Nucleus accumbens (tissue), 56 donors: ENCODE data around the gene AARS1.
"Not testable (repeated sequence)": the region's sequence is repeated elsewhere in the genome, so short reads cannot be mapped to it uniquely, and the experiment has no call there.

ENCODE experiments used
- DNase-seq, 56 donors: peaks; one replicate each; lab custom pipeline; 2025; lab: John Stamatoyannopoulos, UW

Gene AARS1

DNA sequence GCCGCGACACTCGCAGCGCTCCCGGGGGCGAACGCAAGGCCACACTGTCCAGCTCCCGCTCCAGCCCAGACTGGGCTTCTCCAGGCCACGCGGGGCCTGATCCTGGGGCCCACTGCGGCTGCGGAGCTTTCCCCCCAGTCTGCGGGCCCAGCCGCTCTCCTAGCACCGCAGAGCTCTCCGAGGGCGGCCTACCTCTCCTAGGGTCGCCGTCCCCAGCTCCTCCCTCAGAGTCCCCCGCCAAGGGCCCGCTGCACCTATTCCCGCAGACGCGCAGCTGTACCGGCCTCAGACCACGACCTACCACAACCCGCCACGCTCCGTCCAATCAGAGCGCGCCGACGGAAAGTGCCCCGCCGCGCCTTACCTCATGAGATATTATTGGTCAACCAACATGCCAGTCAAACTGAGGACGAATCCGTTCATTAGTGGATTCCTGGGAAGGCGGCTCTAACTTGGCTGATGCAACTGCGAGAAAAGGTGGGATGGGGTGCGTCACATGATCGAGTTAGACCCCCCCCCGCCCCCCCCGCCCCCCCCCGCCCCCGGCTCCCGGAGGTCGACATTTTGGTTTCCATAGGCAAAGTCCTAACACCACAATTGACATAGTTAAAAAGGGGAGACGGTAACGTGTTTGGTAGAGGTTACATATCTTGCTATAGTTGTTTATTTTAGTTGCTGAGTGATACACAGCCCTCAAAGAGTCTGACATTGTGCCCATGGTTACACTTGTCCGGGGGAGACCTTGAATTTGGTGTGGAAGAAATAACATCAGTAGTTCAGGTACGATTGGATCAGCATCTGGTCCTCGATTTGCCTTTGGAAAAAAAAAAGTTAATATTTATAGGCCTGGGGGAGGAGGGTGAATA, at the start of gene AARS1:
Gene AARS1 (minus strand): TSS at position 278 of the 866 bp plus-strand sequence. CDS start 6,743 bp downstream, outside the sequence.
- DNase-seq: peak; percentile 70 to 98 (median 95)

DNA sequence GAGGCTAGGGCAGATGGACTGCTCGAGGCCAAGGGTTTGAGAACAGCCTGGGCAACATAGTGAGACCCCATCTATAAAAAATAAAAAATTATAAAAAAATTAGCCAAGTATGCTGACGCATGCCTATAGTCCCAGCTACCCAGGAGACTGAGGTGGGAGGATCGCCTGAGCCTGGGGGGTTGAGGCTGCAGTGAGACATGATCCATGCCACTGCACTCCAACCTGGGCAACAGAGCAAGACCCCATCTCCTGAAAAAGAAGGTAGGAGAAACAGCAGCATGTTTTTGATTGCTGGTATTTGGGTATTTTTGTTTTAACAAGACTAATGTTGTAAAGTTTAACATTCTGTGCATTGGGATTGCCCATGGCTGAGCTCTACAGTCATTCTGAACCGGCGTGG, 48.5 kb upstream of the AARS1 start:
- no peak for DNase-seq

DNA sequence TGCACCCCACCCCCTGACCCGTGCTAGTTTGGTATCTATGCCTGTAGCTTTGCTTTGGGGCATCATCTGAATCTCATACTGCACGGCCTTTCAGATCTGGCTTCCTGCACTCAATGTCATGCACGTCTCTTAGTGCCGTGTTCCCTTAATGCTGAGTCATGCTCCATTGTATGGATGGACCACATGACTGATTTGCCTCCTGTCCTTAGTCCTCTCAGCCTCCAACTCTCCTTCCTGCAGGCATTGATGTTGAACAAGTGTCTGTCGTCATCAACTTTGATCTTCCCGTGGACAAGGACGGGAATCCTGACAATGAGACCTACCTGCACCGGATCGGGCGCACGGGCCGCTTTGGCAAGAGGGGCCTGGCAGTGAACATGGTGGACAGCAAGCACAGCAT, 43.4 kb upstream of the AARS1 start:
- DNase-seq: not testable (repeated sequence)

DNA sequence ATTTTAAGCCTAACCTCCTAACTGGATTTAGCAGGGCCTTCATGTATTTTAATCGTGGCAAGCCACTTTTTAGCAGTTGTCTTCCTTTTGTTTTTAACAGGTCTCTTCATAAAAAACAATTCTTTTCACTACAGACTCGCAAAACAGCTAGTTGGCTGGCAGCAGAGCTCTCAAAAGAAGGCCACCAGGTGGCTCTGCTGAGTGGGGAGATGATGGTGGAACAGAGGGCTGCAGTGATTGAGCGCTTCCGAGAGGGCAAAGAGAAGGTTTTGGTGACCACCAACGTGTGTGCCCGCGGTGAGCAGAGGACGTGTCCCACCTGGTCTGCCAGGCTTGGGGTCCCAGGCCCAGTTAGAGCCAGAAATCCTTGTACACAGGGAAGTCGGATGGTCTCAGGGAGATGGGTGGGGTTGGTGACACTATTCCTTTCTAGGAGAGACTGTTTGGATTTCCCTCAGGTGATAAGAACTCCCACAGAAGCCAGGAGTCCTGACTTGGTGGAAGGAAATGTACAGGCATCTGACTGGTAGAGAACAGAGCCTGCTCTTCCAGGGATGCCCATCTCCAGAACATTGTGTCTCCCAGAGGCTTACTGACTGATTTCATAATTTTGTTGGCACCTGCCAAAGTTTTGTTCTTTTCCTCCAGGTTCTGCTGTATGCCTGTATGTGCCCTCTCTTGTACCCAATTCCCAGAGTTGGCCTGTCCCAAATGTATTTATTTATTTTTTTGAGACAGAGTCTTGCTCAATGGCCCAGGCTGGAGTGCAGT, 42.5 kb upstream of the AARS1 start:
- DNase-seq: peak in 12 of 56 donors; percentile 1 to 36 (median 7)

DNA sequence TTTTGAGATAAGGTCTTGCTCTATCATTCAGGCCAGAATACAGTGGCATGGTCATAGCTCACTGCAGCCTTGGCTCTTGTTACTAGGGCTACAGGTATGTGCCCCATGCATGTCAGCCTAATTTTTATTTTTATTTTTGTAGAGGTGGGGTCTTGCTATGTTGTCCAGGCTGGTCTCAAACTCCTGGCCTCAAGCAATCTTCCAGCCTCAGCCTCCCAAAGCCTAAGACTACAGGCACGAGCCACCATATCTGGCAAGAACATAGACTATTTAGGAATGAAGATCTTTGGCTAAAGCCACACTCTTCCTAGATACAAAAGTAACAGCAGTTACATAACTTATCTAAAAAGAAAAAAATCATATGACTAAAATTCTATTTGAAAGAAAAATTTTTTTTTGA, 41.8 kb upstream of the AARS1 start:
- DNase-seq: no peak

DNA sequence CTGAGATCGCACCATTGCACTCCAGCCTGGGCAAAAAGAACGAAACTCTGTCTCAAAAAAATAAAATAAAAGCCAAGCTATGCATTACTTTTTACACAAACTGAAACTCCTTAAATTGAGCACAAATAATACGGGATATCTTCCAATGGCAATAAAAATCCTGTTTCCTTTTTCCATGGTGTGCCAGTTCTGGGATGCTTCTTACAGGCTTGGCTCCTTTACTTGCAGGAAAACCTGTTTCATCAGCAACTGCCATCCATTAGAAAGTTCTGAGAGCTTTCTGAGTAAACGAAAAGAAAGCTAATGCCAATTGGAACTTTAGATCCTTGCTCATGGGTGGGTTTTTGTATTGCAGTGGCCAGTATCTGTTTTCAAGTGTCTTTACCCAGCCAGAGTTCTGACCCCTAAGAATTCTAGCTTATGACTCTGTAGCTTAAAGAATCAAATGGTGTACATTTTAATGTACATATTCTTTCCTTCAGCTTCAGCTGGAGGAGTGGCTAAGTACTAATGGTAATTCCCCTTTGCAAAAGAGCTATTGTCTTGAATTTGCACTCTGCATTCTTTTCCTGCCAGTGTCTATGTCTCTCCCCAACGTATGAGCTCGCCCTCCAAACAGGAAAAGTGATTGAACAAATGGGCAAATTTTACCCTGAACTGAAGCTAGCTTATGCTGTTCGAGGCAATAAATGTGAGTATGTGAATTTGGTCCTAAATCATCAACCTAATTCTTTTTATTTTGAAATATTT, 35.9 kb upstream of the AARS1 start:
- no peak for DNase-seq

DNA sequence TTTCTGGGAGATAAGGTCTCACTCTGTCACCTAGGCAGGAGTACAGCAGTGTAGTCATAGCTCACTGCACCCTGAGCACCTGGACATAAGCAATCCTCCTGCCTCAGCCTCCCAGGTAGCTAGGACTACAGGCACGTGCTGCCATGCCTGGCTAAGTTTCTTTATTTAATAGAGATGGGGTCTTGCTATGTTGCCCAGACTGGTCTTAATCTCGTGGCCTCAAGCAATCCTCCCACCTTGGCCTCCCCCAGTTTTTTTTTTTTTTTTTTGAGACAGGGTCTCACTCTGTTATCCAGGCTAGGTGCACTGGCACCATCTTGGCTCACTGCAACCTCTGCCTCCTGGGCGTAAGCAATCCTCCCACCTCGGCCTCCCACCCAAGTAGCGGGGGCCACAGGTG, 30.8 kb upstream of the AARS1 start:
- DNase-seq: no peak

DNA sequence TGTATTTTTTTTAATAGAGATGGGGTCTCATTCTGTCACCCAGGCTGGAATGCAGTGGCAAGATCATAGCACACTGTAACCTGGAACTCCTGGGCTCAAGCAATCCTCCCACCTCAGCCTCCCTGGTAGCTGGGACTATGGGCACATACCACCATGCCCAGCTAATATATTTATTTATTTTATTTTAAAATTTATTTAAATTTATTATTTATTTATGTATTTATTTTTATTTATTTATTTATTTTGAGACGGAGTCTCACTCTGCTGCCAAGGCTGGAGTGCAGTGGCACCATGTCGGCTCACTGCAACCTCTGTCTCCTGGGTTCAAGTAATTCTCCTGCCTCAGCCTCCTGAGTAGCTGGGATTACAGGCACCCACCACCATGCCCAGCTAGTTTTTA, 18.4 kb upstream of the AARS1 start:
- not testable (repeated sequence) for DNase-seq

DNA sequence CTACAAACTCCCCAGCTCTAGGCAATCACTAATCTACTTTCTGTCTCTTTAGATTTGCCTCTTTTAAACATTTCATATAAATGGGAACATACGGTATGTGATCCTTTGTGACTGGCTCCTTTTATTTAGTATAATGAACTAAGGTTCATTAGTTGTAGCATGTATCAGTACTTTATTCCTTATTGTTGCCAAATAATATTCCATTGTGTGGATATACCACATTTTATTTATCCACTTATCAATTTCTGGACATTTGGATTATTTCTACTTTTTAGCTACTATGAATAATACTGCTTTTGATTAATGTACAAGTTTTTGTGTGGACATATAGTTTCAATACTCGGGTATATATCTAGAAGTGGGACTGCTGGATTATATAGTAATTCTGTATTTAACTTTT, 17.6 kb upstream of the AARS1 start:
- no peak for DNase-seq

DNA sequence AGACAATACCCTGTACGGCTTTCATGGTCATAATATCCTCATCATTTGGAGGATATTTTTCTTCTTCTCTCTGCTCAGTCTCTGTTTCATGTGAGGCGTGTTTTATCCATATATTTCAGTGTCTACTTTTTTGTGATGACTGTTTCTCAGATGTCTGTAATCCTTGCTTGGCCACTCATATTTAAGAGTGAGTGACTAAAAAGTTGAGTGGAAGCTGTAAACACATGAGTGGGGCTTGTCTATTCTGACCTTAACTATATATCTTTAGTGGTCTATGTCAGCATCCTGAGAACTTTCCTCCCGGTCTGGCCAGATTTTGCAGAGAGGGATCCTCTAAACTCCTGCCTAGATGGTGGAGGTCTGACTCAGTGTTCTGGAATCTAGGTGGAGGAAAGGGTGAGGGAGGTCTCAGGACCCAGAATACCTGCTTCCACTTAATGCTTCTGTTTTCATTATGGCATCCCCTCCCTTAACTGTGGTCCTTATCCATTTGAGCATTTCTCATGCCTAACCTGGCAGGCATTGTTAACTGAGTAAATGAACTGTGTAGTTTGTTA, 15.7 kb upstream of the AARS1 start:
- DNase-seq: no peak

DNA sequence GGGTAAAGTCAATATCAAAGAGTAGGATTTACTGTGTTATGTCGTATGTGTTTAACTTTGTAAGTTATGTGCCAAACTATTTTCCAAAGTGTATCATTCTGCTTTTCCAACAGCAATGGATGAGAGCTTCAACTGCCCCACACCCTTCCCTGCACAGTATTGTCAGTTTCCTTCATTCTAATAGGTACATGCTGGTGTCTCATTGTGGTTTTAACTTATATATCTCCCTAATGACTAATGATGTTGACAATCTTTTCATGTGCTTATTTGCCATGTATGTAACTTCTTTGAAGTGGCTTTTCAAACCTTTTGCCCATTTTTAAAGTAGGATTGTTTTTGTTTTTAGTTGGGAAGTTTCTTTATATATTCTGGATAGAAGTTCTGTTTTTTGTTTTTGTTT, 13.4 kb upstream of the AARS1 start:
- DNase-seq: no peak

DNA sequence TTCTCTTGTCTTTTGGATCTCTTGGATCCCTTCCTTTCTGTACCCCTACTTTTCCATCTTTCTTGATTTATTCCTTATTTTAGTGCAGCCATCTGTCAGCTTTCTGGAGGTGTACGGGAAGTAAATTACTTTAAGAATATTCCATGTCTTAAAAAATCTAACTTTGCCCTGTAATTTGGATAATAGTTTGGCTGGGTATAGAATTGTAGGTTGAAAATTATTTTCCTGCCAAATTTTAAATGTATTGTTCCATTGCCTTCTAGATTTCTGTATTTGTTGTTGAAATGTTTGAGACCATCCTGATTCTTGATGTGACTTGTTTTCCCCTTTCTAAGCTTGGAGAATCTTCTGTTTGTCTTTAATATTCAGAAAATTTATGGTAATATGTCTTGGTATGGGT, 11.8 kb upstream of the AARS1 start:
- no peak for DNase-seq

DNA sequence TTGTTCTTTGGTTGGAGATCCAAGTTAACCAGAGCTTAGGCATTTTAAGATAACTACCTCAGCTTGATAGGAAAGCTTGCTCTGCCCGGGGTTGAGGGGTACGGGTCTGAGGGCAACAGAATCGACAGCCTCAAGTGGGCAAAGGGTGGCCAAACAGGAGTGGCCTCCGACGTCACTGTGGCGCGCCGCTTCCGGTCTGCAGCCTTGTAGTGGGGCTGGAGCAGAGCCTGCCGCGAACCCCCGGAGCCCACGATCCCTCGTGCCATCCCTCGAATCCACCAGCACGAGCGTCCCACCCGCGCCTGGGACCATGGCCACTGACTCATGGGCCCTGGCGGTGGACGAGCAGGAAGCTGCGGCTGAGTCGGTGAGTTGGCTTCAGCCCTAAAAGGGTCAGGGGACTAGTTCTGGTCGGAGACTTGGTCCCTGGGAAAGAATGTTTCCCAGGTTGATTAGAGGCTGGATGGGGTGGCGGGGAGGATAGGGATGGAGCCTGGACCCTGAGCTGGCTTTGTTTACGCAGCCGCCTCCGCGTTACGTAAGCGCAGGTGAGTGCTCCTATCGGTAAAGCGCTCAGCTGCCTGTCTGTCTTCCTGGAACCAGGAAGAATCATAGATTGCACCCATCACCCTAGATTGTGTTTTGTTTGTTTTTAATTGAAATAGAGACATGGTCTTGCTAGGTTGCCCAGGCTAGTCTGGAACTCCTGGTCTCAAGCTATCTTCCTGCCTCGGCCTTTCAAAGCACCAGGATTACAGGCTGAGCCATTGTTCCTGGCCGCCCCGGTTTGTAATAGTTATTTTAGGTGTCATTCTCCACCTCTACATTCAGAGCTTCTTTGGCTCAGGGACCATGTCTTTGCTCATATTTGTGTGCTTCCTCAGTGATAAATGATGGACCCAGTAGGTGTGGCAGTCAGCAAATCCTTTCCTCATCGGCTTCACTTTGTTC, 10.0 kb upstream of the AARS1 start, which contains the start of gene DDX19B:
Gene DDX19B (plus strand): TSS at position 199 of the 951 bp plus-strand sequence. CDS start 112 bp downstream, at position 311.
- DNase-seq: peak in 55 of 56 donors; percentile 2 to 86 (median 62)

DNA sequence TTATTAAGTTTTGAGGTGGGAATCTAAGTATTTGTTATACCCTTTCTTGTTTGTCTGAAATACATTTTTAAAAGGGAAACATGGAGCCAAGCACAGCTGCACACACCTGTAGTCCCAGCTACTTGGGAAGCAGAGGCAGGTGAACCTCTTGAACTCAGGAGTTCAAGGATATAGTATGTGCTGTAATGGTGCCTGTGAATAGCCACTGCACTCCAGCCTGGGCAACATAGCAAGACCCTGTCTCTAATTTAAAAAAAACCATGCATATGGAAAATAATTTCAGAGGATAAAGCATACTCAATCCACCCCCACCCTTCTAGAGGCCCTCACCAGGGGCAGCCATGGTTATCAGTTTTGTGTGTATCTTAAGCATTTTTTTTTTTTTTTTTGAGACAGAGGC, 6.3 kb upstream of the AARS1 start:
- no peak for DNase-seq

DNA sequence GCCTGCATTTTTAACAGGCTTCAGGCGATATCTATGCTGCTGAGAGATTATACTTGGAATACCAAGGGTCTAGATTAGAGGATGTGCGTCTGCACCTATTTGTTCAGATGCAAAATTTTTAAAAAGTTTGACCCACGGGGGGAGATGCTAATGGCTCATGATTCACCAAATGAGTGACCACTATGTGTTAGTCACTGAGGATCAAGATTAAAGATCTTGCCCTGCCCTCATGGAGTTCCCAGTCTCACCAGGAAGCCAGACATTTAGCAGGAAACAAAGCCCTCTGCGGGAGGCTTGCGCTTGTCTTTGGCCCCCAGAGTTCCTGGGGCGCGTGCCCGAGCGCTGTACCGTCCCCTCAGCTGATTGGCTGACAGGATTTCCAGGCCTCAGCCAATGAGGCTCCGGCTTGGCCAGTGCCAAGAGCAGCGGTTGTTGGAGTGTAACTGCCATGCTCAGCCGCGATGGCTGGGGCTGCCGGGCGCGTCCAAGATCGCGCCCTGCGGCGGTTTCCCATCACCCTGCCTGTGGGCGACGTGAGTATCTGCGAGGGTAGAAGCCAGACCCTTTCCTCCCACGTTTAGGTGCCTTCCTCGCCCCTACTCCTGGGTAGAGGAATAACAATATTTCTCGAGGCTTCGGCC, 5.2 kb upstream of the AARS1 start:
- DNase-seq: no peak

DNA sequence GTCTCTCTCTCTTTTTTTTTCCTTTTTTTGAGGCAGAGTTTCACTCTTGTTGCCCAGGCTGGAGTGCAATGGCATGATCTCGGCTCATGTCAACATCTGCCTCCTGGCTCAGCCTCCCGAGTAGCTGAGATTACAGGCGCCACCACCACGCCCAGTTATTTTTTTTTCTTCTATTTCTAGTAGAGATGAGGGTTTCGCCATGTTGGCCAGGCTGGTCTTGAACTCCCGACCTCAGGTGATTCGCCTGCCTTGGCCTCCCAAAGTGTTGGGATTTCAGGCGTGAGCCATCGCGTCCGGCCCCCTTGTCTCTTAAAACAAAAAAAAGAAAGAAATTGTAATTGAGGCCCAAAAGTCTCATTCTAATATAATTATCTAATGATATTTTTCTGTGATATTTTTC, 2.8 kb upstream of the AARS1 start:
- not testable (repeated sequence) for DNase-seq

DNA sequence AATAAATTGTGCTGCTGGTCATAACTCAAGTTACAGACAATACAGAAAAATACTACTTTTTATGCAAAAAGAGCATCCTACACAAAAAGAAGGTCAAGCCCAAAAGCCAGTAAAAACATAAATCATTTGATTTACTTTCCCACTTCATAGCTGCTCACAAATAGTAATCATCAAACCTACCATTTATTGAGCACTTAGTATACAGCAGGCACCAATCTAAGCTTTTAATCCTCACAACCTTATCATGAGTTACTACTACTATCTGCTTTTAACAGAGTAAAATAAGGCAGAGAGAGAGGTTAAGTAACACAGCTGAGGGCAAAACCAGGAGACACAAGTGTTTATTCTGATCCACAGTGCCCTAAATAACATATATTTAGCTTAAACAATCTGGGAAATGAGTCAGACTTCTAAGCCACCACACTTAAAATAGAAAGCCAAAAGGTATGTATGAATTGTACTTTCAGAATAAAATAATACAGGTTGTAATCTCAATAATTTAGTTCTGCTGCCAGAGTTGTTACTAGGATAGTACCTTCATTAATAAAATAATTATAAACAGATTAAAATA, 1.7 kb upstream of the AARS1 start:
- no peak for DNase-seq

DNA sequence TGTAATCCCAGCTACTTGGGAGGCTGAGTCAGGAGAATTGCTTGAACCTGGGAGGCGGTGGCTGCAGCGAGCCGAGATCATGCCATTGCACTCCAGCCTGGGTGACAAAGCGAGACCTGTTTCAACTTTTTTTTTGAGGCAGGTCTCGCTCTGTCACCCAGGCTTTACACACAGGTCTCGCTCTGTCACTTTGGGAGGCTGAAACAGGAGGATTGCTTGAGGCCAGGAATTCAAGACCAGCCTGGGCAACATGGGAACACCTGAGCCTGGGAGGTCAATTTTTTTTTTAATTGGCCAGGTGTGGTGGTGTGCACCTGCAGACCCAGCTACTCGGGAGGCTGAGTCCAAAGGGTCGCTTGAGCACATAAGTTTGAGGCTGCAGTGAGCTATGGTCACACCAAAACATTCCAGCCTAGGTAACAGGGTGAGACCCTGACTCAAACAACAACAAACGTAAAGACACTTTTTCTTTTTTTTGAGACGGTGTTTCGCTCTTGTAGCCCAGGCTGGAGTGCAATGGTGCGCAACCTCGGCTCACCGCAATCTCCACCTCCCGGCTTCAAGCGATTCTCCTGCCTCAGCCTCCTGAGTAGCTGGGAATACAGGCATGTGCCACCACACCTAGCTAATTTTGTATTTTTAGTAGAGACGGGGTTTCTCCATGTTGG, 1.9 kb downstream of the AARS1 start:
- not testable (repeated sequence) for DNase-seq
